Activated CD4-positive, alpha-beta T cell treated with anti-CD3 and anti-CD28 coated beads, Interleukin-2, Interleukin-6, amounts not matched to agents 100 ng/mL and 50 ng/mL, durations not matched to agents 16 hours and 8 hours (primary cell): ENCODE measurements around the gene DGKI.
A peak's percentile ranks its signal among the peaks of the same experiment; 100 is the strongest.

Experiments used
- DNase-seq: peaks from one replicate; pipeline ENCODE4 v3.0.0-alpha.2; 2020

DGKI gene

GRCh38 chr7:137396051-137396450 lies 450.7 kb downstream of the DGKI start:
- DNase-seq, result no peak

- DNase-seq, result no peak
These were observed 451.4 kb downstream of the DGKI start for GRCh38 chr7:137395420-137395819.

- DNase-seq, result no peak
These were observed 453.2 kb downstream of the DGKI start for GRCh38 chr7:137393570-137393969.

GRCh38 chr7:137390076-137390475 lies 456.7 kb downstream of the DGKI start:
- DNase-seq, result no peak

- DNase-seq, result no peak
These were observed 457.9 kb downstream of the DGKI start for GRCh38 chr7:137388916-137389315.

GRCh38 chr7:137386966-137387365 lies 459.8 kb downstream of the DGKI start:
- no peak for DNase-seq

- no peak for DNase-seq
These were observed 465.7 kb downstream of the DGKI start for GRCh38 chr7:137381045-137381444.

- DNase-seq, result no peak
These were observed 473.3 kb downstream of the DGKI start for GRCh38 chr7:137373507-137373906.

GRCh38 chr7:137371616-137372015 lies 475.2 kb downstream of the DGKI start:
- DNase-seq, result no peak

- no peak for DNase-seq
These were observed 479.8 kb downstream of the DGKI start for GRCh38 chr7:137366995-137367394.

GRCh38 chr7:137363683-137364082 lies 483.1 kb downstream of the DGKI start:
- no peak for DNase-seq

- DNase-seq, result no peak
These were observed 486.6 kb downstream of the DGKI start for GRCh38 chr7:137360087-137360679.

GRCh38 chr7:137354961-137355360 lies 491.8 kb downstream of the DGKI start:
- no peak for DNase-seq

GRCh38 chr7:137354396-137354795 lies 492.4 kb downstream of the DGKI start:
- no peak for DNase-seq

GRCh38 chr7:137351941-137352340 lies 494.8 kb downstream of the DGKI start:
- no peak for DNase-seq

GRCh38 chr7:137345799-137346449 lies 500.9 kb downstream of the DGKI start:
- no peak for DNase-seq

GRCh38 chr7:137343281-137343841 lies 503.4 kb downstream of the DGKI start, which contains the start of gene PTN:
PTN (minus strand) TSS chr7:137343733; CDS start chr7:137254973, 88,760 bp downstream.
- DNase-seq, result no peak

GRCh38 chr7:137342828-137343261 lies 503.9 kb downstream of the DGKI start:
- no peak for DNase-seq

GRCh38 chr7:137342265-137342664 lies 504.5 kb downstream of the DGKI start:
- no peak for DNase-seq

GRCh38 chr7:137337902-137338301 lies 508.9 kb downstream of the DGKI start:
- no peak for DNase-seq

GRCh38 chr7:137335814-137336213 lies 511.0 kb downstream of the DGKI start:
- DNase-seq, result peak; percentile 5

- no peak for DNase-seq
These were observed 515.4 kb downstream of the DGKI start for GRCh38 chr7:137331378-137331777.
